NOMO-1 treated with dmso at 0.1 percent for 144 hours (cell line): ENCODE data around the gene CDH11.

Experiments
- DNase-seq: peaks from one replicate; lab custom pipeline; 2025; ENCODE audit not compliant: unreplicated experiment; lab: John Stamatoyannopoulos, UW

Gene CDH11, protein sequence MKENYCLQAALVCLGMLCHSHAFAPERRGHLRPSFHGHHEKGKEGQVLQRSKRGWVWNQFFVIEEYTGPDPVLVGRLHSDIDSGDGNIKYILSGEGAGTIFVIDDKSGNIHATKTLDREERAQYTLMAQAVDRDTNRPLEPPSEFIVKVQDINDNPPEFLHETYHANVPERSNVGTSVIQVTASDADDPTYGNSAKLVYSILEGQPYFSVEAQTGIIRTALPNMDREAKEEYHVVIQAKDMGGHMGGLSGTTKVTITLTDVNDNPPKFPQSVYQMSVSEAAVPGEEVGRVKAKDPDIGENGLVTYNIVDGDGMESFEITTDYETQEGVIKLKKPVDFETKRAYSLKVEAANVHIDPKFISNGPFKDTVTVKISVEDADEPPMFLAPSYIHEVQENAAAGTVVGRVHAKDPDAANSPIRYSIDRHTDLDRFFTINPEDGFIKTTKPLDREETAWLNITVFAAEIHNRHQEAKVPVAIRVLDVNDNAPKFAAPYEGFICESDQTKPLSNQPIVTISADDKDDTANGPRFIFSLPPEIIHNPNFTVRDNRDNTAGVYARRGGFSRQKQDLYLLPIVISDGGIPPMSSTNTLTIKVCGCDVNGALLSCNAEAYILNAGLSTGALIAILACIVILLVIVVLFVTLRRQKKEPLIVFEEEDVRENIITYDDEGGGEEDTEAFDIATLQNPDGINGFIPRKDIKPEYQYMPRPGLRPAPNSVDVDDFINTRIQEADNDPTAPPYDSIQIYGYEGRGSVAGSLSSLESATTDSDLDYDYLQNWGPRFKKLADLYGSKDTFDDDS

DNA sequence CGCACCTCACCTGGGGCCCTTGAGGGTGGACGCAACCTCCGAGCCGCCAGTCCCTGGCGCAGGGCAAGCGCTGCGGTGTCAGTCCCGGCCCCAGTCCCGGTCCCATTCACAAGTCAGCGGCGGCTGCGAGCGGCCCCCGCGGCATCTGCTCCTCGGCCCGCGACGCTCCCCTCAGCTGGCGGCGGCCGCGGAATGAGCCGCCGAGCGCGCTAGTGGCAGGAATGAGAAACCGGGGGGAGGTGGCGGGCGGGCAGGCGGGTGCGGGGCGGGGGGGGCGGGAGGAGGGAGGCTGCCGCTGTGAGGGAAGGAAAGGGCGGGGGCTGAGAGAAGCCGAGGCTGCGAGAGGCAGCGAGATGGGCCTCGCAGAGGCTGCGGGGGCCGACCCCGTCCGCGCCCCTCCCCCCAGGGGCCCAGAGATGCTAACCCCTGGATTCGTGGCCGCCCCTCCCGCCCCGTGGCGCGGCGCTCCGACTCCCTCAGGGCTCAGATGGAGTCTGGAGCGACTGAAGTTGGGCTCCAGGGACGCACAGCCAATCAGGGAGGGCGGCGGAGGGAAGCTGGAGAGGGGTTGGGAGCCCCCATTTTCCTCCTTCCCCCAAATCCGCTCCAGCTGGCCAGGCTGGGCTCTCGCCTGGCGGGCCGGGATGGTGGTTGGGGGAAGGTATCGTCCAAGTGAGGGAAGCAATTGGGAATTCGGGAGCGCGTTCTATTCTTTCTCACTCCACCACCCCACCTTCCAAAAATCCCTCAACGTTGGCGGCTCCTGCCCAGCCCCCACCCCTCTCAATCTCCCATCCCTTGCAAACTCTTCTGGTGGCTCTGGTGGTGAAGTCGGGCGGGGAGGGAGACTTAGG lies at the start of gene CDH11:
Gene CDH11 (minus strand): TSS at position 194 of the 854 bp plus-strand sequence. CDS start 117,194 bp downstream, outside the sequence.
- DNase-seq: no peak

DNA sequence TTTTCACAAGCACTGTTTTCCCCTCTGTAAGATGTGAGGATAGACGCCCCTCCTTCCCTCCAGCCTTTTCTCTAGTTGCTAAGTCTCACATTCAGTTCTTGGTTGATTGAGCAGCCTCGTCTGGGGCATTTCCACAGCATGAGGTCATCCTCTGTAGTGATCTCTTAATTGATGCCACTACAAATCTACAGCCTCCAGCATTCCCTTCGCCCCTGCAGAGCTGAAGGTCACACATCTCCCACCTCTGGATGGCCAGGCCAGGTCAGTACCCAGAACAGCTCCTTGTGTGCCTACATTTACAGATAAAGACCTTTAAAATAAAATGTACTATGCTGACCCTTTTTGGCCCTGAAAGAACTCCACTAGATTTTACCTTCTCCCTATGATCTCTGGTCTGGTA lies 32.5 kb upstream of the CDH11 start:
- DNase-seq: no peak

DNA sequence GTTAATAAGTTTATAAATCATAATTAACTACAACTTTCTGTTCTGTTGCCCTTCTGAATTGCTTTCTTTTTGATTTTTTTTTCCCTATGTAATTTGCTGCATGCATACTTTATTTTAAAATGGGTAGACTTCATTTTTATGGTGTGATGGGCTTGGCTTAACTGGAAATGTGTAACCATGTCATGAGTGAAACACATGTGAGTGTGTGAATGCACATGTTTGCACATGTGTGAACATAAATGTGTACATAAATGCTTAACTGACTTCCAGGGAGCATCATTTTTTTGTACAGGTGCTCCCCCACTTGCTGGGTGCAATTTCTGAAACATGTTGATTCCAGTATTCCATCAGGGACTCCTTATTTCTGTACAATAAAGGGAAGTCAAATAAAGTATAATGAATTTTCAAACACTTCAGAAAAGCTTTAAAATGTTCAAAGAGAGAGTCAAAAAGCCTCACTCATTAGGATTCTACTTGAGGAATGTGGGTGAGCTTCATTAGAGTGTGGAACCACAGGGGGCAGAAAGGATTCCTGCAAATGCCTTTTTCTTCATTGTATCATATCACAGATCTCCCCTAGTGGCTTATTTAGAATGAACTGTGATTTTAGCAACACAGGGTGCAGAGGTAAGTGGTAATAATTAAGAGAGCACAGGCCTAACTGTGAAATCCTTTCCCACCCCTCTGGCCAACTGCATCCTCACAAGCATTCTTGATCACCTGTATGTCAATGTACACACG lies 31.7 kb upstream of the CDH11 start:
- DNase-seq: no peak

GRCh38 chr16:65148804-65149203 lies 26.9 kb upstream of the CDH11 start:
- DNase-seq: no peak

GRCh38 chr16:65142276-65142675 lies 20.4 kb upstream of the CDH11 start:
- no peak for DNase-seq

DNA sequence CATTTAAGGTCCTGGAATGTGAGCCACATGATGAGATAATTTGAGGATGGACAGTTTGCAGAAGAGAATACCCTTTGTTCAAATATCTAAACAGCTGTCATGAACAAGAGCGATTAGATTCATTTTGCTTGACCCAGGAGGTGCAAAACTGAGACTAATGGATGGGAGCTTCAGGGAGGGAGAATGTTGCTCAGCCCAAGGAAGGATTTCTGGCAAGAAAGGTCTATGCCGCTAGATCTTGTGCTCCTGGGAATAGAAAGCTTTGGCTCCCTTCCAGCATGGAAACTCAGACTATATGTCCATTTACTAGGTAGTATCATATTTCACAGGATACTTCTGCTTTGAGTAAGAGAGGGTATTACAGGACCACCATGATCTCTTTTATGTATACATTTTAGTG lies 14.8 kb upstream of the CDH11 start:
- no peak for DNase-seq

DNA sequence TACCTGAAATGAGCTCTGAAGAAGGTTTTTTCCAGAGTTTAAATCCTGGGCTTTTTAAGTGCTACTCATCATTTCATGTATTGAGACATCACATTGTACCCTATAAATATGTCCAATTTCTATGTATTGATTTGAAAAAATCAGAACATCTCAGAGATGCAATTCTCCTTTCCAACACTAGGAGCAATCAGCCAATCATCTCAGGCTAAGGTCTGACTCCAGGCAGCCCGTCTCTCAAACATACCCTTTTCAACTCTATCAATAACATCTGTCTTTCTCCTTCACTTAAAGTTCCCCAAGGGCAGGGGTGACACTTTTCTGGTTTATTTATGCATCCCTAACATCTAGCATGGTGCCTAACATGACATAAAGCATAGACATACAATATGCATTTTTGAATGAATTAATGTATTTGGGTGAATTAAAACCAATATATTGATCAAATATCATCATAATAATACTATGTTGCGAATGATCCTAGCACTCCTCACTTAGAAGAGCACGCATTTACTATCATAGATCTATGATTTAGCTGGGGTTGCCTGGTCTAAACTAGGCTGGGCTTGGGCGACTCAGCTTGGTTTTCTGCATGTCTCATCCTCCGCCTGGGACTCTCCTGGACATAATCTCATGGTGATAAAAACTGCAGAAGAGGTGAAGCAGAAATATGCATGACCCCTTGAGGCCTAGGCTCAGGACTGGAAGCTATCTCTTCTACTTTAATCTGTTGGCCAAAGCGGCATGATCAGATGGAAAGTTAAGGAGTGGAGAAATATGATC lies 5.2 kb upstream of the CDH11 start:
- DNase-seq: no peak

GRCh38 chr16:65125871-65126270 lies 4.0 kb upstream of the CDH11 start:
- DNase-seq: peak; percentile 30

DNA sequence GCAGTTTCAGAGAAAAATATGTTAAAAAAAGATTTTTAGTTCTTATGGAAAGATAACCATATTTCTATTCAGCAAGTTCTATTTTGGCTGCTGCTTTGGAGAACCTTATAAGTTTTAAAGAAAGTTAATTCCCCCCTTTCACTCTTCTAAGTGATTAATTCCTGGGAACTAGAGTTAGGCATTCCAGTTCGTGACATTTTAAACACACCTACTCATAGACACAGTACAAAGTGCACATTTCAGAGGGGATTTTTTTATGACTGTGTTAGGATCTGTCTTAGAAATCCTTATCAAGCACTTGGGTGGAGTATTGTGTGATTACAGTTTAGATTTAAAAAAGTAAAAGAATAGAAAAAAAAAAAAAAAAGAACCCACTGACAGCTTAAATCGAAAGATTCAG lies 3.5 kb upstream of the CDH11 start:
- DNase-seq: no peak

DNA sequence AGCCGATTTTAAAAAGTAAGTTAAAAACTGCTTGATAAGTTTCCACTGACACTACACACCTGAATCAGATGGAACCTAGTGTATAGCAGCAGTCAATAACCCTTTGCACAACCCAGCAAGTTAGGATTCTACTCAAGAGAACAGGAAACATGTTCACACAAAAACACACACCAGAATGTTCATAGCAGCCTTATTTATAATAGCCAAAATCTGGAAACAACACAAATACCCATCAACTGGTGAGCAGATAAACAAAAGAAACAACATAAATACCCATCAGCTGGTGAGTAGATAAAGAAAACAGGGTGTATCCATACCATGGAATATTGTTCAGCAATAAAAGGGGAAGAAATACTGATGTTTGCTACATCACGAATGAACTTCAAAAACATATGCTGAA lies 2.7 kb upstream of the CDH11 start:
- DNase-seq: no peak

- DNase-seq: no peak
Observed at GRCh38 chr16:65124212-65124548, 2.3 kb upstream of the CDH11 start.

DNA sequence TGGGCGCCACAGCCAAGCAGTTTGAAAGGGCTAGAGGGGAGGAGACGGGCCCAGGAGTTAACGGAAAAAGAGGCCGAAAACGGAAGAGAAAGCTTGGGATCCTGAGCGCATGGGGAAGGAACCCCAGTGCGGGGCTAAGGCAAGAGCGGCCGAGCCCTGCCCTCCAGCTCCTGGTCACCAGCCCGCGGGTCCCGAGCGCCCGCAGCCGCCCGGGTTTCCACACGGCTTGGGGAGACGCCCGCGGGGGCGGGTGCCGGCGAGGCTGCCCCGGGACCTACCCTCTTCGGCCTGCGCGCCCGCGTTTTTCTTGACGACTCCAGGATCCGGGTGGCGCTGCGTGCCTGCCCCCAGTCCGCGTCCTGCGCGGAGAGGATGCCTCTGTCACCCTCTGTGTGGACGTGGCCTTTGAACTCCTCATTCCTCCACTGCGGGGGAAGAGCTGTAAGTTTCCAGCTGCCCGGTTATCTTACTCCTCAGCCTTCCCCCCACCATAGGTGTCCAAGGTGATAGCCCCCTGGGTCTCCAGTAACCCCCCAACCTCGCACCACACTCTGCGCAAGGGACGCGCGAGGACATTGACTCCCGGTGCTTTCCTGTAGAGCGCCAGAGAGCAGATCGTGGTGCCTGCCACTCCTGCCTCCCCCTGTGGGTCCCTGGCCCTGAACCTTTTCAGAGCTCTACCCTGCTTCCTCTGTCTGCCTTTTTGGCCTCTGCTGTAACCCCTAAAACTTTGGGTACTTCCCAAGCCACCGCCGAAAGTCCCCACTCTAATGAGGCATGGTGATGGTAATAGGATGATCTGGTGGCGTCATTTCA lies 1.7 kb upstream of the CDH11 start:
- no peak for DNase-seq

DNA sequence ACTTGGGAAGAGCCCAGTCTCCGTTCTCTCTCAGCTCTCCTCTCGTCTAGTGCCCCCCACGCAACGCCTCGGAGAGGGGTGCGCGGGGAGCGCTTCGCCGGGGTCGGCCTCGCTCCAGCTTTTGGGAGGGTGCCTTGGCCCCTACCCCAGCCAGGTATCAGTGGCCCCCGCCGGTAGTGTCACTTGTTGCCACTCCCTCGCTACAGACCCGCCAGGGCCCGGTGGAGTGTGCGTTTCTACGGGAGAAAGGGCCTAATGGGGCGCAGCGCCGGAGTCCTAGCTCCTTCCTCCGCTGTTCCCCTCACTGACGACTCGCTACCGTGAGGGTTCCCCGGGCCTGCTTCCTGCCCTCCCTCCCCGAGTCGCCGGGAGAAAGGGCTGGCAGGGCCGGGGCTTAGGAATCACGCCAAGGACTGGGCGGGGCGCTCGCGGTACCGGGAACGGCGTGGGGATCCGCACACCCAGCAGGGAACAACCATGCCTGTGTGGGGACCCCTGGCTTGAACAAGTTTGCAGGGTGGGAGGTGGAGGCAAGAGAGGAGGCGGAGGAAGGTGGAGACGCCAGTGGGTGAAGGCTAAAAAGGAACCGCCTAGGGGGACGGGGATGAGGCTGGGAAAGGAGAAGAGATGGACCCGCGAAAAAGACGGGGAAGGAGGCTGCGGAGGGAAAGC lies 997 bp upstream of the CDH11 start:
- DNase-seq: no peak

DNA sequence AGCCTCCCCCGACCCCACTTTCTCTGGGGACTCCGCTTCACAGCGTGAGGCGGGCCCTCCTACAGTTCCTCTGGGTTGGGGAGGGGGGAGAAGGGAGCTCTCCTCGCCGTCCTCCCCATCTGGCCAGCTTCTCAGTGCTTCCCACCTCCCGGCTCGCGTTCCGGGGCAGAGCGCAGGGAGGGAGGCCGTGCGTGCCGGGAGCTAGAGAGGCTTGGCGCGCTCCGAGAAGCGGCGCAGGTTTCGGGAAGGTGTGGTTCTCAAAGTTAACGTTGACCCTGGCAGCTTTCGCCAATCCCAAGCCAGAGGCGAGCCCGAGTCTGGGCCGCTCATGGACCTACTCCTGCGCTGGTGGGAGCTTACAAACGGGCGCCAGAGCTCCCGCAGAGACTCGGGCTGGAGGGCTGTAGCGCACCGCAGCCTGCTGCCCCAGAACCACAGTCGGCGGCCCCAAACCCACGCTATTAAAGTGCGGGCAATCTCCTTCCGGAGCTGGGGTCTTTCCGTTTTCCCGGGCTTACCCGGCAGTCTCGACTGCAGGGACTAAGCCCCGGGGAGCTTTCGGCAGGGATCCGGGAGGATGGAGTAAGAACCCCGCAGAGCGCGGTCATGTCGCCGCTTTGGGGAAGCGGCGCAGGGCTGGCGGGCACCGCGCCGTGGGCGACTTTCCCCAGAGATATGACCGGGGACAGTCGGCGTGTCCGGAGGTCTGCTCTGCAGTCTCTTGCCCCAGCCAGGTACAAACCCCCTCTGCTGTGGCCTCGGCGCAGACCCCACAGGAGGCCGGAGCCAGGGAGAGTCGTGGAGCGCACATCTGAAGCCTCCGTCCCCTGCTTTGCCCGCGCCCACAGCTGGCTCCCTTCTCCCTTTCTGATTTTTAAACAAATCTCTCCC lies 787 bp downstream of the CDH11 start:
- no peak for DNase-seq

DNA sequence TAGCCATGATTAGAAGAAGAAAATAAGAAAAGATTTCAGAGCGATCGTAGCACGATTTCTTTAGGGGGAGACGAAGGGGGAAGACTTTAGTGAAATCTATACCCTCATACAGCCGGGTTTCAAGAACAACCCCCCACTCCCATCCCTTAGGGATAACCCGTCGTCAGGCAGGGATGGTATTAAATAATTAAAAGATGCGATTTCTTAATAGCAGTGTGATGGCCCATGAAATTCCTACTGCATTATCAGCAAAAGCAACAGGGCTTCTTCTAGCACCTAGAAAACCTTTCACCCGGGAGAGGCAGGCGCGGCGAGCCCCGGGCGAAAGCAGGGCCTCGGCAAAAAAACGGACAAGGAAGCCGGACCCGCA lies 1.4 kb downstream of the CDH11 start:
- no peak for DNase-seq

- no peak for DNase-seq
Observed at GRCh38 chr16:65119901-65120401, 1.9 kb downstream of the CDH11 start.

GRCh38 chr16:65119435-65119834 lies 2.4 kb downstream of the CDH11 start:
- no peak for DNase-seq

GRCh38 chr16:65118871-65119270 lies 3.0 kb downstream of the CDH11 start:
- DNase-seq: no peak
